IMR-90 (cell line): ENCODE data around the gene IRS2. TPM values are rescaled to one million over a fixed set of nuclear protein-coding genes. Genes with fewer than 3 reads are reported as not detected.

ENCODE experiments used
- ATAC-seq: fragments of 200-7000 bp; cut with Tn5 transposase; 2 replicates; pipeline ENCODE4 v1.9.1; 2020; ENCODE audit warnings: low read depth, mild to moderate bottlenecking, moderate library complexity
- BruUV-seq: library from RNA; stranded (reverse); fragments of 400-500 nt; replicated peaks from 2 replicates; lab custom pipeline; 2021; lab: Mats Ljungman, UMichigan
- CTCF ChIA-PET: fragments of 300-600 bp; formaldehyde crosslinking; extraction: SDS; loops from one replicate; lab custom pipeline; 2021; ENCODE audit warnings: antibody characterized with exemption; lab: Yijun Ruan, JAX
- POLR2A ChIA-PET: fragments of 300-600 bp; sonication (Branson Sonifier 250); formaldehyde crosslinking; loops from one replicate; lab custom pipeline; 2022; ENCODE audit warnings: antibody characterized with exemption; ENCODE audit not compliant: unreplicated experiment; lab: Charles Lee
- DNase-seq: peaks from one replicate; pipeline ENCODE4 v3.0.0; 2013
- H2AFZ ChIP-seq: replicated peaks from 2 replicates; pipeline ENCODE3; 2013; ENCODE audit warnings: low read length, mild to moderate bottlenecking; ENCODE audit not compliant: poor library complexity
- H2AK5ac ChIP-seq: 2 replicates; pipeline ENCODE4 v1.6.1; 2013; ENCODE audit warnings: low read depth, low read length, inconsistent platforms
- H2AK9ac ChIP-seq: replicated peaks from 2 replicates; pipeline ENCODE3; 2013; ENCODE audit warnings: mild to moderate bottlenecking, low read depth, low read length, moderate library complexity; ENCODE audit not compliant: poor library complexity
- H2BK120ac ChIP-seq: 2 replicates; pipeline ENCODE4 v1.6.1; 2013; ENCODE audit warnings: low read depth, low read length, inconsistent platforms
- H2BK15ac ChIP-seq: 3 replicates; pipeline ENCODE4 v1.6.1; 2013; ENCODE audit warnings: low read depth, low read length, inconsistent platforms
- H2BK20ac ChIP-seq: 2 replicates; pipeline ENCODE4 v1.6.1; 2013; ENCODE audit warnings: low read depth, mild to moderate bottlenecking, inconsistent platforms, low read length, moderate library complexity
- H2BK5ac ChIP-seq: 2 replicates; pipeline ENCODE4 v1.6.1; 2013; ENCODE audit warnings: mild to moderate bottlenecking, low read depth, low read length, inconsistent platforms; ENCODE audit not compliant: poor library complexity, severe bottlenecking
- H3K14ac ChIP-seq: replicated peaks from 2 replicates; pipeline ENCODE4 v1.6.1; 2013; ENCODE audit warnings: low read depth, low read length, inconsistent platforms
- H3K18ac ChIP-seq: 2 replicates; pipeline ENCODE4 v1.6.1; 2013; ENCODE audit warnings: low read depth, low read length, control low read depth
- H3K23ac ChIP-seq: 2 replicates; pipeline ENCODE4 v1.6.1; 2013; ENCODE audit warnings: low read depth, low read length, inconsistent platforms
- H3K27ac ChIP-seq: 2 replicates; pipeline ENCODE4 v1.5.1; 2013; ENCODE audit warnings: mild to moderate bottlenecking, control low read depth, low read length; ENCODE audit not compliant: insufficient read depth
- H3K27me3 ChIP-seq: 2 replicates; pipeline ENCODE4 v1.6.1; 2013; ENCODE audit warnings: low read length; ENCODE audit not compliant: control insufficient read depth, insufficient read depth
- H3K36me3 ChIP-seq: 2 replicates; pipeline ENCODE4 v1.6.1; 2013; ENCODE audit warnings: low read length, mixed read lengths; ENCODE audit not compliant: control insufficient read depth, insufficient read depth
- H3K4ac ChIP-seq: 2 replicates; pipeline ENCODE4 v1.6.1; 2013; ENCODE audit warnings: low read depth, low read length, inconsistent platforms
- H3K4me1 ChIP-seq: 2 replicates; pipeline ENCODE4 v1.6.1; 2013; ENCODE audit warnings: low read length, mixed read lengths; ENCODE audit not compliant: control insufficient read depth, insufficient read depth
- H3K4me2 ChIP-seq: 2 replicates; pipeline ENCODE4 v1.6.1; 2013; ENCODE audit warnings: low read depth, mild to moderate bottlenecking, control low read depth, low read length, moderate library complexity
- H3K4me3 ChIP-seq: 2 replicates; pipeline ENCODE4 v1.5.1; 2013; ENCODE audit warnings: low read depth, mild to moderate bottlenecking, control low read depth, low read length, moderate library complexity; ENCODE audit not compliant: insufficient read depth
- H3K56ac ChIP-seq: 2 replicates; pipeline ENCODE4 v1.6.1; 2013; ENCODE audit warnings: low read length, inconsistent platforms; ENCODE audit not compliant: insufficient read depth; ENCODE audit errors: extremely low read depth
- H3K79me1 ChIP-seq, 2 experiments: 2 replicates each; pipeline ENCODE4 v1.6.1; 2013; ENCODE audit warnings: low read length in 2 of 2, inconsistent platforms in 1 of 2, low read depth in 1 of 2
- H3K9ac ChIP-seq: 2 replicates; pipeline ENCODE4 v1.6.1; 2013; ENCODE audit warnings: low read depth, low read length, control low read depth
- H3K9me1 ChIP-seq: 2 replicates; pipeline ENCODE4 v1.6.1; 2013; ENCODE audit warnings: low read length, inconsistent platforms; ENCODE audit not compliant: insufficient read depth
- H3K9me3 ChIP-seq: 2 replicates; pipeline ENCODE4 v1.6.1; 2013; ENCODE audit warnings: low read length; ENCODE audit not compliant: control insufficient read depth, insufficient read depth
- H4K20me1 ChIP-seq: 2 replicates; pipeline ENCODE4 v1.6.1; 2013; ENCODE audit warnings: low read length, inconsistent platforms; ENCODE audit not compliant: insufficient read depth
- H4K5ac ChIP-seq: 2 replicates; pipeline ENCODE4 v1.6.1; 2013; ENCODE audit warnings: mild to moderate bottlenecking, low read depth, low read length, control low read depth
- H4K8ac ChIP-seq, 2 experiments: 2 replicates each; pipeline ENCODE4 v1.6.1; 2013; ENCODE audit warnings: low read depth in 2 of 2, low read length in 2 of 2, control low read depth in 1 of 2, inconsistent platforms in 1 of 2
- H4K91ac ChIP-seq: 2 replicates; pipeline ENCODE4 v1.6.1; 2013; ENCODE audit warnings: low read depth, low read length, inconsistent platforms; ENCODE audit not compliant: insufficient read depth
- BHLHE40 ChIP-seq: fragments of 150-350 bp; IDR thresholded peaks from 2 replicates; pipeline ENCODE4 v1.6.1; 2016; ENCODE audit warnings: mild to moderate bottlenecking, low read depth, low read length
- CEBPB ChIP-seq: IDR thresholded peaks from 2 replicates; pipeline ENCODE4 v1.6.1; 2012; ENCODE audit warnings: low read depth, low read length, improper control_type of control experiment
- CHD1 ChIP-seq: IDR thresholded peaks from 2 replicates; pipeline ENCODE4 v1.6.1; 2012; ENCODE audit warnings: low read depth, low read length, improper control_type of control experiment
- CTCF ChIP-seq: conservative IDR thresholded peaks from 2 replicates; pipeline ENCODE4 v1.5.1; 2012; ENCODE audit warnings: mild to moderate bottlenecking, low read depth, low read length, improper control_type of control experiment
- MAZ ChIP-seq: IDR thresholded peaks from 2 replicates; pipeline ENCODE4 v1.6.1; 2012; ENCODE audit warnings: low read depth, mild to moderate bottlenecking, low read length, improper control_type of control experiment, moderate library complexity, borderline replicate concordance
- MXI1 ChIP-seq: IDR thresholded peaks from 2 replicates; pipeline ENCODE4 v1.6.1; 2012; ENCODE audit warnings: low read depth, mild to moderate bottlenecking, low read length, moderate library complexity, borderline replicate concordance
- NFE2L2 ChIP-seq: fragments of 150-350 bp; IDR thresholded peaks from 2 replicates; pipeline ENCODE4 v1.6.1; 2016; ENCODE audit warnings: low read depth, mild to moderate bottlenecking, low read length
- POLR2A ChIP-seq: IDR thresholded peaks from 2 replicates; pipeline ENCODE4 v1.6.1; 2012; ENCODE audit warnings: mild to moderate bottlenecking, low read depth, low read length
- RFX5 ChIP-seq: IDR thresholded peaks from 2 replicates; pipeline ENCODE4 v1.8.0; 2012; ENCODE audit warnings: low read depth, mild to moderate bottlenecking, low read length, moderate library complexity
- WGBS, 2 experiments: methylation state at CpG; one replicate each; pipeline versions ENCODE4 v1.1.5 to v1.1.7; 2013; ENCODE audit warnings: missing lambda C conversion rate in 2 of 2; ENCODE audit not compliant: insufficient read length in 1 of 2; ENCODE audit errors: extremely low coverage in 2 of 2; 5-methylcytosine and 5-hydroxymethylcytosine counted together
- dilution Hi-C: fragments of 300-500 bp; cut with HindIII; formaldehyde crosslinking; loops from one replicate; pipeline ENCODE4 v1.14.3; 2018; ENCODE audit warnings: low sequenced_read_pairs; ENCODE audit not compliant: unreplicated experiment
- in situ Hi-C: fragments of 300-500 bp; cut with MboI; formaldehyde crosslinking; loops from 3 replicates; pipeline ENCODE4 v1.14.3; 2019; ENCODE audit warnings: low sequenced_read_pairs, inconsistent platforms, mixed read lengths
- intact Hi-C: fragments of 100-400 bp; cut with micrococcal nuclease; formaldehyde crosslinking; loops from 2 replicates; pipeline ENCODE4 v1.10.0; 2022
- polyA plus RNA-seq, 3 experiments: library from polyadenylated mRNA; depleted of rRNA; stranded (reverse); fragments of >200 nt; gene quantifications; 2 replicates each; pipeline ENCODE4 v1.2.3, GENCODE V29; 2012; ENCODE audit warnings: low replicate concordance in 1 of 3
- total RNA-seq: library from RNA; depleted of rRNA; stranded (reverse); fragments of >200 nt; gene quantifications from 2 replicates; pipeline ENCODE4 v1.2.3, GENCODE V29; 2012
- TF ChIP-seq, protein P1 (sequence below): fragments of 150-350 bp; IDR thresholded peaks from 2 replicates; pipeline ENCODE4 v1.6.1; 2016; ENCODE audit warnings: low read depth, mild to moderate bottlenecking, low read length, moderate library complexity, borderline replicate concordance

The IRS2 gene
- total and polyA plus RNA-seq, 2 of the 4 experiments (the other 2 are of a cell fraction) = 0.36 to 1.4 TPM

DNA sequence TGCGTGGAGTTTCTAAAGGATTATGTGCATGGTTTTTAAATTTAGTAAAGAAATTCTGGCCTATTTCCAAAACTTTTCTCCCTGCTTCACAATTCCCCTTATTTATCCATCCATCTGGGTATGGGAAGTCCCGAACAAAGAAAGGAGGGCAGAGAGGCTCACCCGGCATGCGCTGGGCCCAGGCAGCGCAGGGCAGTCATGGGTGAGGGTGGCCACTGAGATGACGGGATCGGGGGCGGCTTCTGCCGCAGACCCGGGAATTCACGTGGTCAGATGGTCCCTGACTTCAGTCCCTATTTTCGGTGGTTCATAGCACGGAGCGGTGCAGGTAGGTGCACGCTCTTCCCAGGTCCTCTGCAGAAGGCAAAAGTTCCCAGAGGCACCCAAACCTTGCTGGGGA is 14.5 kb downstream of the IRS2 start:
- Histone ChIP-seq H3K4me3 (no peak overlapping the region), H2AK9ac (no peak overlapping the region), H3K9me1 (no peaks in the 10 kb centered on the region), H3K14ac (no peak overlapping the region), H3K36me3 (peaks cover 11% of the 10 kb centered on the region), H3K27me3 (no peaks in the 10 kb centered on the region), H2AK5ac (no peak overlapping the region), H4K91ac (no peak overlapping the region), H3K4me1 (peaks cover 1% of the 10 kb centered on the region; the same call in 1 of the 2 replicates), H2BK15ac (no peak overlapping the region), H4K20me1 (peaks cover 27% of the 10 kb centered on the region), H3K79me1 (peaks cover 33 to 43% of the 10 kb centered on the region in 2 experiments), H3K4me2 (no peak overlapping the region), H4K5ac (no peak overlapping the region), H3K56ac (no peak overlapping the region), H2BK120ac (no peak overlapping the region), H4K8ac (no peak overlapping the region), H3K18ac (no peak overlapping the region), H2BK20ac (no peak overlapping the region), H3K9me3 (no peaks in the 10 kb centered on the region), H3K9ac (no peak overlapping the region), H3K27ac (no peak overlapping the region), H2AFZ (no peak overlapping the region), H3K4ac (no peak overlapping the region), H2BK5ac (no peak overlapping the region), H3K23ac (no peak overlapping the region)
- no peak for ATAC-seq
- CTCF ChIA-PET = no interaction called here
- POLR2A ChIA-PET = no interaction called here
- DNase-seq = no peak
- in situ Hi-C loops = loop anchor here (10.0 kb wide), 1 partner anchor 807 kb away; no protein-coding TSS in a partner anchor
- TF ChIP-seq RFX5 (no peak), CEBPB (no peak), CTCF (no peak), BHLHE40 (no peak), POLR2A (no peak), MXI1 (no peak), NFE2L2 (no peak), MAZ (no peak), CHD1 (no peak)
- TF ChIP-seq, protein P1, sequence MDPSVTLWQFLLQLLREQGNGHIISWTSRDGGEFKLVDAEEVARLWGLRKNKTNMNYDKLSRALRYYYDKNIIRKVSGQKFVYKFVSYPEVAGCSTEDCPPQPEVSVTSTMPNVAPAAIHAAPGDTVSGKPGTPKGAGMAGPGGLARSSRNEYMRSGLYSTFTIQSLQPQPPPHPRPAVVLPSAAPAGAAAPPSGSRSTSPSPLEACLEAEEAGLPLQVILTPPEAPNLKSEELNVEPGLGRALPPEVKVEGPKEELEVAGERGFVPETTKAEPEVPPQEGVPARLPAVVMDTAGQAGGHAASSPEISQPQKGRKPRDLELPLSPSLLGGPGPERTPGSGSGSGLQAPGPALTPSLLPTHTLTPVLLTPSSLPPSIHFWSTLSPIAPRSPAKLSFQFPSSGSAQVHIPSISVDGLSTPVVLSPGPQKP = no peak
- dilution Hi-C loops = no loop called here
- 99% methylated on average over 10 of the region's 15 CpGs; no CpG with 5 or more reads in 1 of the 2 experiments for WGBS, 2 experiments
- no TSS peak for BruUV-seq
- intact Hi-C loops = no loop called here
